GM21360 (cell line): ENCODE results near the gene RIPK4.

ENCODE experiments used
- ATAC-seq: cut with Tn5 transposase; IDR thresholded peaks from one replicate; pipeline ENCODE4 v1.9.1; 2021; ENCODE audit warnings: mild to moderate bottlenecking, moderate library complexity; ENCODE audit not compliant: unreplicated experiment

RIPK4 gene

GRCh38 chr21:41769933-41770332, 3.1 kb upstream of the RIPK4 start:
- ATAC-seq = no peak

- no peak for ATAC-seq
These were observed 2.7 kb upstream of the RIPK4 start for GRCh38 chr21:41769521-41769920.

GRCh38 chr21:41769111-41769510, 2.3 kb upstream of the RIPK4 start:
- no peak for ATAC-seq

DNA sequence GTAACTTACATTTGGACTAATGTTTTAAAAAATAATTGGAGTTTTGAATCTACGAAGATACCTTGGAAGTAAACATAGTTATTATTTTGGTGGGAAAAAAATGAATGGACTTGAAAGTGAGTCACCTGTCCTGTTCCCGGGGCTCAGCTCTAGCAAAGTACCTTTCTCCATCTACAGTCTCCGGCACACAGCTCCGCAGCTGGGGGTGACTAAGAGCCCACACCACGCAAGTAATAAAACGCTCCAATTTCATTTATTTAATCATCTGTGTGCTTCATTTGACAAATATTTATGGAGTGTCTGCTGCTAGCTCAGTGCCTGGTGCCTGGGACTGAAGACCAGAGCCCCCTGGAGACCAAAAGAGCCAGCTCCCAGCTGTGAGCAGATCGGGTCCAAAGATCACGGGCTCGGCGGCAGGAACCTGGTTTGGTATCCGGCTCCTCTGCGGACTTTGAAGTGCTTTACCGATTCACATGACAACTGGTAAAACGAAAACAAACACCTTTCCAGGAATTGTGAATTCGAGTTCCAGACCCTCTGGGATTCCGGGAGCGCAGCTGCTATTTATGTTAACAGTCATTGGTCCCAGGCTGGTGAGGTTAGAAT, 1.7 kb upstream of the RIPK4 start:
- no peak for ATAC-seq

DNA sequence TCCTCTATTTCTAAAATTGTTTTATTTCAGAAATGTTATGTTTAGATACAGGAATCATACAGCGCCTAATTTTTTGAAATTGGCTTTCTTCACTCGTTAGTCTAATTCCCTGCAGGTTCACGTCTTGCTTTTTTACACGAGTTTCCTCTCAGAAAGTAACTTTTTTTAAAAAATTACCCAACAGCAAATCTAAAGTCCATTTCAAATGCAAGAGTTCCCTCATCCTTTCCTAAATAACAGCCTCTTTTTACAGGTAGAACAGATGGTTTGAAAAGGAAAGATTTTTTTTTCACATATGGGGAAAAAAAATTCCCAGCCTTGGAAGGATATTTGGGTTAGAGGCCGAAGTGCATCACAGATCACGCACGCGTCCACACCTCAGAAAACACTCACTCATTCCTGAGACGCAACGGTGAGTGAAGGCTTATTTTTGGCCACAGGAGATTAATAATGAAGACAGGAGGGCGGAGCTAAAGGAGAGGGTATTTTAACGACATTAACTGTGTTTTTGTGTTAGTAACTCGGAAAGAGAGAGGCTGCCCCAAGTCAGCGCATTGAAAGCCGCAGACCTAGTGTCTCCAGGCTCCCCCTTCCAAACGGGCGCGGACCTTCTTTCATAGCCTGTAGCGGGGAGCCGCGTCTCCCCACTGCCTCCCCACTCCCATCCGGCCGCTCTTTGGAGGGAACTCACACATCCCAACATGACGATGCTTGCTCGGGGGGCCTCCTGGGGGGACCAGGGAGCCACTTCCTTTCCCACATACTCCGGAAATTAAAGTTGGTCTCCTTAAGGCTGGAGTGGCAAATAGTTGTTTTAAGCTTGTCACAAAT, 969 bp upstream of the RIPK4 start:
- ATAC-seq = no peak

- no peak for ATAC-seq
These were observed 624 bp downstream of the RIPK4 start for GRCh38 chr21:41765973-41766882.

DNA sequence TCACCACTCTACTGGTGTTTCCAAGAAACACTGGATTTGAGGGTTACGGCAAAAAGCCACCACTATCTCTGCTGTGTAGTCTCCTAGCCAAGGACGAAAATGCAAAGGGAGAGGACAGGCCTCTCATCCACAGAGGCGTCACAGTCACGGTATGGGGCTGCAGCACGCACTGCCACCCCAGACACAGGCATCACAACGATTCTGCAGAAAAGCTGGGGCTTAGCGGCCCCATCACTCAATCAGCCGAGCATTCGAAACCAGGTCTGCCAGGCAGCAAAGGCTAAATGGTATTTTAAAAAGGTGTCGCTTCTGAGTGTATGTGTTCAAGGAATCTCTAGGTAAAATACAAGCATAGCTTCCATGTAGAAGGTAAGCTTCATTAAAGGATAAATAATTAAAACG, 1.4 kb downstream of the RIPK4 start:
- no peak for ATAC-seq

DNA sequence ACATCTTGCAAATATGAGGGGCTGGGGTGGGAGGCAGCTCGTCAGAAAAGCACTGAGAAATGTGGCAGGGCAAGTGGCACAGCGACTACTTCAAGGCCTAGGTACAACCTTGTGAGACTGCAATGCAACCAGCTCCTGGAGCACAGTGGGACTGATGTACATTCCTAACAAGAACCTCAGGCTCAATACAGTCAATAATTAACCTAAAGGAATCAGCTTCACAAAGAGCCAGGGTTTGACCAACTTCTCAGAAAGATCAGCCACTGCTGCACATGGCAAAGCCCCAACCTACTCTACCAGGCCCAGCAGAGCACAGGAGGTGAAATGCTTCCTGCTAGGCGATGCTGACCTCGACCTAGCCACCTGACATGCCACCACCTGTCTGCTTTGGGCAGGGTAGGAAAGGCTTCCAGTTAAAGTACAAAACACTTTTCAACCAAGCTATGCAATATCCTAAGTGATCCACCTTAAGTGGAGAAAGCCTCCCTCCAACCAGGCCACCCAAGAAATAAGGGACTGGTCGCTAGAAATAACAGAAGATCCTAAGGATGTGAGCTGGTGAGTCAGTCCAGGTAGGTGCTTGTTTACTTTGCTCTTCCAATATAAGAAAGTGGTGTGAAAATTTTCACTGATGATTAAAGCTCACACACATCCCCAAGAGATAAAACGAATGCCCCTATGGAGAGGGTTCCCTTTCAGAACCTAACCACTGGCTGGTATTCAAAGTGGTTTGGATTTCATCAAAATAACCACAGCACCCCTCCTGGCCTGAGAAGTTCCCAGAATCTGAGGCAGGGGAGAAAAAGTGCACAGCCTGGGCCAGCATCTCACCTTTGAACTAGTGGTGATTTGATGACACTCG, 2.1 kb downstream of the RIPK4 start:
- no peak for ATAC-seq

- ATAC-seq = no peak
These were observed 2.9 kb downstream of the RIPK4 start for GRCh38 chr21:41763996-41764395.

DNA sequence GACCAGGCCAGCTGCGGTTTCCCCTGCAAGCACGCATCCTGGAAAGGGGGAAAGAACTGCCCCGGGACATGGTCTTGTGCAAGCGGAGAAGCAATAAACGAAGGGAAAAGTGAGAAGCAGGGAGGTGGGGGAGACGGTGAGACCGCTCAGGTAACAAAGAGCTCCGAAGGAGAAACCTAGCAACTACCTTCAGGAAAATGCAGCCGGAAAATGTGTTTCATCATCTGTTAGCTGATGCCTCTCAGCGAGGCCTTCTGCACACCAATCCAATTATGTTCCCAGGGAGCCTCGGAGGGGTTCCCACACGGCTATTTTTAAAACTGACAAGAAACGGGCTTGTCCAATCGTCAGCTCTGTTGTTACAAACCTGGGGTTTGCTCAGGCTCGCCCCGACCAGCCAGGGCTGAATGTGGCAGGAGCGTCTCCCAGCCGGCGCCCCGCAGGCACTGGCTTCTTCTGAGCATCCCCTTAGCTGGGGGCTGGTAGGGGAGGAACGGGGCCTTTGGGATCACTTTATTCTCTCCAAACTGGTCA, 3.4 kb downstream of the RIPK4 start:
- no peak for ATAC-seq

- ATAC-seq = no peak
These were observed 4.1 kb downstream of the RIPK4 start for GRCh38 chr21:41762753-41763152.

DNA sequence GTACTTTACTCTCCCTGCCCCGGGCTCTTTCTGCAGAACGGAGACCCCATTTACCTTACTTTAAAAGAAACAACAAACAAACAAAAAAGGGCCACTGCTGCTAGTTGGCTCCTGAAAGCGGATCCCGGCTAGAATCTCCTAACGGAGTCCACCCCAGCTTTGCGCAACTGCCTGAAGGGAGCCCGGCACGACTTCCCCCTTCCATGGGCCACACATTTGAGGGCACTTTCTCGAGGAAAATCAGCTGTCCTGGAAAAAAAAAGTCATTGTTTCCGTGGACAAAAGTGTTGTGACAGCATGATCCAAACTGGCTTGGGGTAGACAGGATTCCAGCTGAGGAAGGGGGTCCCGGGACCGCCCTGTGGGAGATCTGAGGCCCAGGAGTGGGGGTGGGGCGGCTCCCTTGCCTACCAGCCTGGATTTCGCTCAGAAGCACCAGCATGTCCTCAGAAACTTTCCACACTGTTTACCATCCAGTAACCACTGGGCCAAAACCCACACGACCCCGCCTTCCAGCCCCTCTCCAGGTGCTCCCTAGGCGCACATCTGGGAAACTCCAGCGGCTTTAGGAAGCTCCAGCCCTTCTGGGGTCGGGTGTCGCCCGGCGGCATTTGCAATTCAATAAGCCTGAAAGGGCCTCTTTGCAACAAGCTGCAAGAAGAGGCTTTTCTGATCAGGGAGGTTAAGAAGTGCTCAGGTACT, 4.8 kb downstream of the RIPK4 start:
- ATAC-seq = no peak

DNA sequence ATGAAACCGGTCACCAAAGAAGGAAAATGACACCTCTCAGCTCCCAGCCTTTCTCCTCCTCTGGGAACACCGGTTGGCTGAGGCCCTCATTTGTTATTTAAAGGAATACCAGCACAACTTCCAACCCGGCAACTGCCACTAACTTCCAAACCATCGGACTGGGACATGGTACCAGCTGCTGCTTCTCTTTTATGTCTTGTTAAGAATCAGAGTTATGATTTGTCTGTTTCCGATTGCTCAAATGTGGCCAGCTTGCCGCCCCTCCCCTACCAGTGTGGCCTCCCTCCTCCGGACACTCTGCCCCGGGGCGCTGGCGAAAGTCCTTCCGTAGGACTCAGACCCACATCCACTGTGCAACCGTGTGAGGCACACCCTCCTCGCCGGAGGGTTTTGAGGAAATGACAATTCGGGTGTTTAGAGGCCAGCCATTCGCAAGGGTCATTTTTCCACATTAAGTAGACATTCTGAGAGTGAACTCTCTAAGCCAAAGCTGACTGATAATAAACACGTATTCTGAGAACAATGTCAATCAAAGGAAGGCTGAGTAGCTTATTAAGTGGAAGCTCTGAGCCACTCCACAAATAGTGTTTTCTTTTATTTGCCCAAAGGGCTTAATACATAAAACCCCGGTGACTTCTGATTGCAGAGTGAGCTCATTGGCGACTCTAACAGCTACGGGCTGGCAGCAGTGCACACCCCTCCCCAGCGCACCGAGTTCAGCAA, 5.5 kb downstream of the RIPK4 start:
- ATAC-seq = no peak

GRCh38 chr21:41760411-41760810, 6.4 kb downstream of the RIPK4 start:
- no peak for ATAC-seq

DNA sequence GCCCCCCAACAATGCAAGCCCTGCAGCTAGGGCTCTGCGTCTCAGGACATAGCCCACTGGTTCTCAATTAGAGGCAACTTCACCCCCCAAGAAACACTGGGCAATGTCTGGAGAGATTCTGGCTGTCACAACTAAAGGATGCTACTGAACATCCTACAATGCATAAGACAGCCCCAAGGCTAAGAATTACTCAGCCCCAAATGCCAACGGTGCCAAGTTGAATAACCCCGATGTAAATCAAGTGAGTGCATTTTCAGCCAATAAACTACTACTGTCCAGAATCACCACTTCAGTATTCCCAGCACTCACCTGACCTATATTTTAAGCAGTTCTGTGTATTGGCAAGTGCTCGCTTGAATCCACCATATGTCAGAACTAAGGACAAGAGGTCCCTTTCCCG, 6.9 kb downstream of the RIPK4 start:
- ATAC-seq = no peak

GRCh38 chr21:41759214-41759840, 7.5 kb downstream of the RIPK4 start:
- no peak for ATAC-seq

GRCh38 chr21:41758550-41758949, 8.3 kb downstream of the RIPK4 start:
- no peak for ATAC-seq

DNA sequence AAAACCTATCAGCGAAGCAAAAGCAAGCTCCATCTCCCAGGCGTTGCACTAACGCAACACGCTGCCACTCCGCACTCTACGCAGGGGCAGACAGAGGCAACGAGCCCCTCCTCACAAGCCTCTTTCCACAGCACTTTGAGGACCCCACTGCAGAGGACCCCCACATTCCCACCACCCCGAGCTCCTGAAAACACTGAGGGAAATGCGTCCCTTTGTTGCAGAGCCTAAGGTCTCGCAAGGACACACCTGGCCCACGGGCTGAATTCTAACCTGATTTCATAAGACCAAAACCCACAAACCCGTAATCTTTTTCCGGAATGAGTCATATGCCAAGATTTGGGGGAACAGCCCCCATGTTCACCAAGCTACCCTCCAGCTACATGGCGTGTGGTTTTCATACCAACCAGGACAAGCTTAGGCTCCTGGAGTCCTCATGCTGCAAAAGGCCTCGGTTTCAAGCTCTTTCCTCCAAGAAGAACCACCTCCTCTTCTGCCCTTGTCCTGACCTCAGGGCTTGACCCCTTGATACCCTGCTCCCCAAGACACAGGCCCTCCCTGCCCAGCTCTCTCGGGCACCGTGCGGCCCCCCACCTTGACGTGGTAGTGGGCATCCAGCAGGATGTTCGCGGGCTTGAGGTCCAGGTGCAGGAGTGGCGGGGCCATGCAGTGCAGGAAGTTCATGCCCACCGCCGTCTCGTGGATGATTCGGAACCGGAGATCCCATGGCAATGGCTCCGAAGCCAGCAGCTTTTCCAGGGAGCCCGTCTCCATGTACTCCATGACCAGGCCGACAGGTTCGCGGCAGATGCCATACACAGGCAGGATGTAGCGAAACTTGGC, 10.7 kb downstream of the RIPK4 start:
- no peak for ATAC-seq
